PC-3 (cell line): ENCODE measurements around the gene HOXC11. TPM values are rescaled to one million over a fixed set of nuclear protein-coding genes. Genes with fewer than 3 reads are reported as not detected.

Experiments
- ATAC-seq: fragments of 200-7000 bp; cut with Tn5 transposase; 2 replicates; pipeline ENCODE4 v1.9.1; 2020; ENCODE audit warnings: mild to moderate bottlenecking, moderate library complexity
- BruUV-seq: library from RNA; stranded (reverse); fragments of 400-500 nt; replicated peaks from 2 replicates; lab custom pipeline; 2021; lab: Mats Ljungman, UMichigan
- CTCF ChIA-PET: fragments of 300-600 bp; sonication (Branson Sonifier 250); formaldehyde crosslinking; loops from one replicate; lab custom pipeline; 2022; ENCODE audit warnings: antibody characterized with exemption; lab: Charles Lee
- POLR2A ChIA-PET: fragments of 300-600 bp; sonication (Branson Sonifier 250); formaldehyde crosslinking; loops from one replicate; lab custom pipeline; 2022; ENCODE audit warnings: antibody characterized with exemption; ENCODE audit not compliant: unreplicated experiment; lab: Charles Lee
- DNase-seq: peaks from one replicate; pipeline ENCODE4 v3.0.0-alpha.2; 2015
- H2AFZ ChIP-seq: fragments of 300-600 bp; sonication (generic); 2 replicates; pipeline ENCODE4 v1.6.0; 2016; ENCODE audit warnings: antibody characterized with exemption, low read length
- H3F3A ChIP-seq: fragments of 300-600 bp; sonication (generic); one replicate; pipeline ENCODE4 v1.6.0; 2017; ENCODE audit warnings: antibody characterized with exemption, low read length, control low read depth, mild to moderate bottlenecking; ENCODE audit not compliant: unreplicated experiment
- H3K27ac ChIP-seq: fragments of 300-600 bp; sonication (generic); 2 replicates; pipeline ENCODE4 v1.5.1; 2016; ENCODE audit warnings: mild to moderate bottlenecking, low read length
- H3K27me3 ChIP-seq: fragments of 300-600 bp; sonication (generic); 2 replicates; pipeline ENCODE4 v1.6.1; 2016; ENCODE audit warnings: low read length, mixed read lengths
- H3K36me3 ChIP-seq: fragments of 300-600 bp; sonication (generic); 2 replicates; pipeline ENCODE4 v1.6.1; 2016; ENCODE audit warnings: low read depth, mixed run types, low read length, mixed read lengths
- H3K4me1 ChIP-seq: fragments of 300-600 bp; sonication (generic); 2 replicates; pipeline ENCODE4 v1.5.1; 2016; ENCODE audit warnings: low read length; ENCODE audit not compliant: insufficient read depth
- H3K4me2 ChIP-seq: fragments of 300-600 bp; sonication (generic); 2 replicates; pipeline ENCODE4 v1.6.0; 2016; ENCODE audit warnings: low read length
- H3K4me3 ChIP-seq: fragments of 300-600 bp; sonication (generic); 2 replicates; pipeline ENCODE4 v1.5.1; 2016; ENCODE audit warnings: mild to moderate bottlenecking, low read length, mixed read lengths
- H3K79me2 ChIP-seq: fragments of 300-600 bp; sonication (generic); 2 replicates; pipeline ENCODE4 v1.6.1; 2017; ENCODE audit warnings: low read length, mixed read lengths
- H3K9ac ChIP-seq: fragments of 300-600 bp; sonication (generic); 2 replicates; pipeline ENCODE4 v1.6.0; 2016; ENCODE audit warnings: mild to moderate bottlenecking, low read length
- H3K9me2 ChIP-seq: fragments of 300-600 bp; sonication (generic); replicated peaks from 2 replicates; pipeline ENCODE4 v1.6.1; 2016; ENCODE audit warnings: mixed run types, low read length, mixed read lengths
- H3K9me3 ChIP-seq: fragments of 300-600 bp; sonication (generic); 2 replicates; pipeline ENCODE4 v1.6.1; 2016; ENCODE audit warnings: low read length, mixed read lengths
- H4K20me1 ChIP-seq: fragments of 300-600 bp; sonication (generic); 2 replicates; pipeline ENCODE4 v1.6.1; 2016; ENCODE audit warnings: low read length, mixed read lengths
- CTCF ChIP-seq: fragments of 300-600 bp; sonication (generic); conservative IDR thresholded peaks from 2 replicates; pipeline ENCODE4 v1.5.1; 2017; ENCODE audit warnings: antibody characterized with exemption, low read depth, mild to moderate bottlenecking, low read length
- EZH2 ChIP-seq: fragments of 300-600 bp; sonication (generic); IDR thresholded peaks from one replicate; pipeline ENCODE4 v1.6.1; 2017; ENCODE audit warnings: antibody characterized with exemption, mild to moderate bottlenecking, low read length; ENCODE audit not compliant: unreplicated experiment
- EZH2phosphoT487 ChIP-seq: fragments of 300-600 bp; sonication (generic); IDR thresholded peaks from 2 replicates; pipeline ENCODE4 v1.6.1; 2018; ENCODE audit warnings: mild to moderate bottlenecking, antibody characterized with exemption, low read length, borderline replicate concordance
- intact Hi-C: fragments of 100-400 bp; cut with micrococcal nuclease; formaldehyde crosslinking; loops from 2 replicates; pipeline ENCODE4 v1.9.0; 2023
- total RNA-seq: library from RNA; depleted of rRNA; stranded (reverse); fragments of >200 nt; gene quantifications from 2 replicates; pipeline ENCODE4 v1.2.3, GENCODE V29; 2014

Gene HOXC11
- total RNA-seq, 1 experiment from 2014 or later = 0.84 TPM

- DNase-seq (no peak), ATAC-seq (no peak)
- no peak overlapping the region for H3K27ac ChIP-seq
- H3K4me1 ChIP-seq = peaks cover 10% of the 10 kb centered on the region; the same call in 1 of the 2 replicates
- H3K79me2 ChIP-seq = peaks cover 7% of the 10 kb centered on the region
- H3K4me2 ChIP-seq = no peak overlapping the region
- no TSS peak for BruUV-seq
- H3K36me3 ChIP-seq = no peaks in the 10 kb centered on the region
- H3K9ac ChIP-seq = no peak overlapping the region
- intact Hi-C loops = no loop called here
- ChIA-PET CTCF (interaction anchor here (0.7 to 1.0 kb wide), 2 partner anchors 204 to 877 kb away, joined by 3 to 5 read pairs; no protein-coding TSS in a partner anchor), POLR2A (no interaction called here)
- no peak overlapping the region for H3K4me3 ChIP-seq
- TF ChIP-seq CTCF (peak; percentile 35; the same call in 1 of the 2 replicates), EZH2phosphoT487 (no peak)
- H3K9me2 ChIP-seq = no peaks in the 10 kb centered on the region
- H4K20me1 ChIP-seq = no peaks in the 10 kb centered on the region
- H2AFZ ChIP-seq = no peak overlapping the region
- H3F3A ChIP-seq = no peaks in the 10 kb centered on the region
- H3K27me3 ChIP-seq = no peaks in the 10 kb centered on the region
- no peaks in the 10 kb centered on the region for H3K9me3 ChIP-seq
Observed at GRCh38 chr12:54004063-54004840, 31.3 kb downstream of the HOXC11 start.

GRCh38 chr12:54004841-54005530 is 32.1 kb downstream of the HOXC11 start:
- Histone ChIP-seq H3K79me2 (peaks cover 9% of the 10 kb centered on the region), H2AFZ (peak overlapping the region; percentile 63), H3K36me3 (no peaks in the 10 kb centered on the region), H3F3A (no peaks in the 10 kb centered on the region), H3K4me1 (peaks cover 16% of the 10 kb centered on the region; the same call in 1 of the 2 replicates), H3K9ac (peak overlapping the region; percentile 18; the same call in 1 of the 2 replicates), H3K9me2 (no peaks in the 10 kb centered on the region), H3K4me2 (peak overlapping the region; percentile 71), H4K20me1 (no peaks in the 10 kb centered on the region), H3K27ac (no peak overlapping the region), H3K9me3 (no peaks in the 10 kb centered on the region), H3K4me3 (no peak overlapping the region; the same call in 1 of the 2 replicates), H3K27me3 (no peaks in the 10 kb centered on the region)
- POLR2A ChIA-PET = interaction anchor here (0.7 kb wide), 1 partner anchor 187 kb away, joined by 9 read pairs; no protein-coding TSS in a partner anchor
- DNase-seq (no peak), ATAC-seq (no peak)
- no peak for TF ChIP-seq CTCF
- TF ChIP-seq EZH2phosphoT487 = no peak
- TF ChIP-seq EZH2 = no peak
- CTCF ChIA-PET = interaction anchor here (0.6 to 1.5 kb wide), 3 partner anchors 20 to 196 kb away, joined by 3 to 17 read pairs (median 6); partner anchors contain the start of genes HOXC10 and HOXC5
- no TSS peak for BruUV-seq
- intact Hi-C loops = no loop called here
